ENCODE results near the gene TTC3. TPM values are rescaled to one million over a fixed set of nuclear protein-coding genes. Genes with fewer than 3 reads are reported as not detected.
A peak's percentile ranks its signal among the peaks of the same experiment; 100 is the strongest.

Gene TTC3
- polyA plus RNA-seq, 3 donors, result 160 to 192 (median 180) TPM

GRCh38 chr21:37168666-37169065, 95.6 kb downstream of the TTC3 start:
- DNase-seq (ENCODE audit: extremely low read depth in 1 of 11, low read depth in 9 of 11, low spot score in 4 of 11), result no peak

GRCh38 chr21:37172646-37173045, 99.6 kb downstream of the TTC3 start:
- no peak for DNase-seq (ENCODE audit: extremely low read depth in 1 of 11, low read depth in 9 of 11, low spot score in 4 of 11)

DNA sequence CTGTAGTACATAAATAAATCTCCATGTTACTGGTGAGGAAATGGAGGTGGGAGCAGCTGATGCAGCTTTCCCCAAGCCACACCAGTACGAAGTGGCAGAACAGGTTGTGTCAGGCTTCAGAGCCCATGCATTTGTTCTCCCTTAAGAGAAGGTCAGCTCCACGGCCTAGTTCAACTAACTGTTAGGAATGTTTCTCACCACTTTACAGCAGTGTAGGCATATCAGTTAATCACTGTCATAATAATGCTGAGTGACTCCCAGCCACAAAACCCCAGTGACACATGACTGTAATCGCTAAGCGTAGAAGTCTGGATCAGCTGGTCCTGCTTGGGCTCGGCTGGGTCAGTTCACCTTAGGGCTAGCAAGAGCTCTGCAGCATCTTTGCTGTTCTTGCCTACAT, 103.7 kb downstream of the TTC3 start:
- peak in 4 of 11 donors; percentile 35 to 45 (median 39) for DNase-seq (ENCODE audit: extremely low read depth in 1 of 11, low read depth in 9 of 11, low spot score in 4 of 11)

DNA sequence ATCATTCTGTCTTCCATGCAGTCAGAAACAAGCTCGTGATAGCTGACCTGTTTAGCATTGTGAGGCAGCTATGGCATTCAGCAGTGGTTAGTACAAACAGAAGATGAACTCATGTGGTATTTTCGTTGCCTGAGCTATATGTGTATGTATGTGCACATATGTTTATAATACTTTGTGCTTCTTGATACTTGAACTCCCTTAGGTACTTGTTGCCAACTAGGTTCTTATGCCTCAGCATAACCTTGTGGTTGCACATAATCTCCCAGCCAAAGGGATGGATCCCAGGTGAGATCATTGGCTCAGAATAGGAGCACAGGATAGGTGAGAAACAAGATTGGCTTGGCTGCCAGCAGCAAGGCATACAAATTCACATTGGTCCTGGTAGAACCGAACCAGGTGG, 108.0 kb downstream of the TTC3 start:
- no peak for DNase-seq (ENCODE audit: extremely low read depth in 1 of 11, low read depth in 9 of 11, low spot score in 4 of 11)

- no peak for DNase-seq (ENCODE audit: extremely low read depth in 1 of 11, low read depth in 9 of 11, low spot score in 4 of 11)
Observed at GRCh38 chr21:37182222-37182621, 109.2 kb downstream of the TTC3 start.

DNA sequence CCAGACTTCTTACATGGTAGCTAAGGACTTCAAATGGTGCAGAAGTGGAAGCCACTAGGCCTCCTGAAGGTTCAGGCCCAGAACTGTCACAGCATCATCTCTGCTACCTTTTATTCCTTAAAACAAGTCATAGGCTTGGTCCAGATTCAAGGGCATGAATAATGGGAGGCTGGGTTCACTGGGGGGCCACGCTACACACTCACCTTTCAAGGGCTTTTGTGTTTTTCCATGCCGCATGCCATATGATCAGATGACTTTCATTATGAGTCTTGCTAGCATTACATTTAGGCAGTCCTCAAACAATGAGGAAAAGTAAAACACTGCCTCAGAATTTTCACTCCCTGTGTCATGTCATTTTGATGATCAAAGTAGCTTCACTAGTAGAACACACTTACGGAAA, 110.7 kb downstream of the TTC3 start:
- no peak for DNase-seq (ENCODE audit: extremely low read depth in 1 of 11, low read depth in 9 of 11, low spot score in 4 of 11)

DNA sequence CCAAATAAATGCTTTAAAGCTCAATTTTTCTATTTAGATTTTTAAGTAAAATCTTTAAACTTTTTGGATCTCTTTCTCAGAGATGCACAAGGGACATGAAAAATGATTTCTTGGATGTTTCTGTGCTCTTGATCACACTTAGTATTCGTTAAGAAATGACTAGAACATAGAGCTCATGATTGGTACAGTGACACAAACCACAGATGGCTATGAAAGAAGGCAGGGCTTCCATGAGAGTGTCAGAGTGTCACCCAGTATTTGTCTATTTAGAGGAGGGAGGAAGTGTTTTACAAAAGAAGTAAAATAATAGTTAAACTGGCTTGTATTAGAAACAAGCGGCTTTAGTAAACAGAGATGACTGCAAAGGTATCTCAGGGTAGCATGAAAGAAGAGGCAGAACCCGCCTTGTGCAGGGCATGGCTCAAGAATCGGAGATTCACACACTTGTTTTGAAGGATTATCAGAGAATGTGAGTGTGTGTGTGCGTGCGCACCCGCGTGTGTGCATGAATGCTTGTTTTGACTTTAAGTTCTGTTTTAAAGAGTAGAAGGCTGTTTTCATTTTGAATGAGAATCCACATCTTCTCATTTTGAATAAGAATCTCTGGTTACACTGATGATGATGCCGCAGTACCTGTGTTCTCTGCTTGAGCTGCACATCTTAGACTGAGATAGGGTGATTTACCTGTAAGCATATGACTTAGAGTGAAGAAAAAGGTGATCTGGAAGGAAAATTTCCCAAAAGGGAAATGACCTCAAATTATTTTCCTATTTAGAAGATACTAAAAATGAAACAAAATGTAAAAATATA, 111.9 kb downstream of the TTC3 start:
- no peak for DNase-seq (ENCODE audit: extremely low read depth in 1 of 11, low read depth in 9 of 11, low spot score in 4 of 11)

- no peak for DNase-seq (ENCODE audit: extremely low read depth in 1 of 11, low read depth in 9 of 11, low spot score in 4 of 11)
Observed at GRCh38 chr21:37186983-37187382, 113.9 kb downstream of the TTC3 start.

GRCh38 chr21:37188825-37189224, 115.8 kb downstream of the TTC3 start:
- DNase-seq (ENCODE audit: extremely low read depth in 1 of 11, low read depth in 9 of 11, low spot score in 4 of 11), result no peak

GRCh38 chr21:37192019-37192418, 119.0 kb downstream of the TTC3 start:
- DNase-seq (ENCODE audit: extremely low read depth in 1 of 11, low read depth in 9 of 11, low spot score in 4 of 11), result no peak

- DNase-seq (ENCODE audit: extremely low read depth in 1 of 11, low read depth in 9 of 11, low spot score in 4 of 11), result no peak
Observed at GRCh38 chr21:37193006-37193405, 120.0 kb downstream of the TTC3 start.

DNA sequence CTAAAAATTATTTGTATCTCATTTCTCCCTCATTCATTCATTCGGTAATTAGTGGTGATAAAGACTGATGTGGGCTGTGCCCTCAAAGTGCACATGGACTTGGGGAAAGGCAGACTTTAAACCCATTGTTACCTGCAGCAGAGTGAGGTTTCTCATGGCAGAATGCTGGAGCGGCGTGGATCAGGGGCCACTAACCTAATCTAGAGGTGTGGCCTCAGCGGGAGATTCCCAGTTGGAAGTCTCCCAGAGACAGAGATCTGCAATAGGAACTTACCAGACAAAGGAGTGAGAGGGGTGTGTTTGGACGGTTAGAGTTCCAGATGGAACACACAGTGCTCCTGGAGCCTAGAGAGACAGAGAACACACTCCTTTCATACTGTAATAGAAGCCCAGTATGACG, 120.6 kb downstream of the TTC3 start:
- no peak for DNase-seq (ENCODE audit: extremely low read depth in 1 of 11, low read depth in 9 of 11, low spot score in 4 of 11)

DNA sequence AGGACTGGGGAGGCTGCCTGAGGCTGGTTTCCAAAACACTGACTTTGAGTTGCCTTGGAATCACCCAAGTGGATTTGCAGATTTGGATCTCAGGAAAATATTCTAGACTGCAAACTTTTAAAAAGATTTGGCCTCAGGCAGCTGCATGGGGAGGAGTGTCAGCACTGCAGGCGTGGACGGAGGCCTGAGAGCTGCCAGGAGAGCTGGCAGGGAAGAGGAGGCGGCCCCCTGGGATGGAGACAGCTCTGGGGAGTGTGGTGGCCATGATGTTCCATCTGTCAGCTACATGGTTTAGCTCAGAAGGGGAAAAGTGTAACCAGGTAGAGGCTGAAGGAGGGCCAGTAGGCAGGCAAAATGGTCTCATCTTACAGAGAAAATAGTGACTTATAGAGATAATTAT, 122.0 kb downstream of the TTC3 start:
- DNase-seq (ENCODE audit: extremely low read depth in 1 of 11, low read depth in 9 of 11, low spot score in 4 of 11), result no peak

GRCh38 chr21:37195610-37196009, 122.6 kb downstream of the TTC3 start:
- no peak for DNase-seq (ENCODE audit: extremely low read depth in 1 of 11, low read depth in 9 of 11, low spot score in 4 of 11)

DNA sequence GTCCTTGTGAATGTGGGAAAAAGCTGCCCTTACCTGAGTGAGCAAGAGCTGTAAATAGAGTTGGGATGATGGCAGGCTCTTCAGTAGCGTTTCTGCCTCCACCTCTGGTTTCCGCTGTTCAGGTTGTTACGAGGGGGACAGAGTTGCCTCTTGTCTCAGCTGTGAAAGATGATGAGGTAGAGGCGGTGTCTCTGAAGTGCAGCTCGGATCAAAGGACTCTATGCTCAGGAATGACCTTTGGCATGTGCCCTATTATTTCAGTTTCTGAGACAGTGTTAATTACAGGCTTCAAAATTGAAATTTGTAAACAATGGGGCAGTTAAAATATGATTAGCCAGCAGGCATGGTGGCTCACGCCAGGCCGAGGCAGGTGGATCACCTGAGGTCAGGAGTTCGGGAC, 123.8 kb downstream of the TTC3 start:
- DNase-seq (ENCODE audit: extremely low read depth in 1 of 11, low read depth in 9 of 11, low spot score in 4 of 11), result no peak

GRCh38 chr21:37197746-37198145, 124.7 kb downstream of the TTC3 start:
- no peak for DNase-seq (ENCODE audit: extremely low read depth in 1 of 11, low read depth in 9 of 11, low spot score in 4 of 11)

DNA sequence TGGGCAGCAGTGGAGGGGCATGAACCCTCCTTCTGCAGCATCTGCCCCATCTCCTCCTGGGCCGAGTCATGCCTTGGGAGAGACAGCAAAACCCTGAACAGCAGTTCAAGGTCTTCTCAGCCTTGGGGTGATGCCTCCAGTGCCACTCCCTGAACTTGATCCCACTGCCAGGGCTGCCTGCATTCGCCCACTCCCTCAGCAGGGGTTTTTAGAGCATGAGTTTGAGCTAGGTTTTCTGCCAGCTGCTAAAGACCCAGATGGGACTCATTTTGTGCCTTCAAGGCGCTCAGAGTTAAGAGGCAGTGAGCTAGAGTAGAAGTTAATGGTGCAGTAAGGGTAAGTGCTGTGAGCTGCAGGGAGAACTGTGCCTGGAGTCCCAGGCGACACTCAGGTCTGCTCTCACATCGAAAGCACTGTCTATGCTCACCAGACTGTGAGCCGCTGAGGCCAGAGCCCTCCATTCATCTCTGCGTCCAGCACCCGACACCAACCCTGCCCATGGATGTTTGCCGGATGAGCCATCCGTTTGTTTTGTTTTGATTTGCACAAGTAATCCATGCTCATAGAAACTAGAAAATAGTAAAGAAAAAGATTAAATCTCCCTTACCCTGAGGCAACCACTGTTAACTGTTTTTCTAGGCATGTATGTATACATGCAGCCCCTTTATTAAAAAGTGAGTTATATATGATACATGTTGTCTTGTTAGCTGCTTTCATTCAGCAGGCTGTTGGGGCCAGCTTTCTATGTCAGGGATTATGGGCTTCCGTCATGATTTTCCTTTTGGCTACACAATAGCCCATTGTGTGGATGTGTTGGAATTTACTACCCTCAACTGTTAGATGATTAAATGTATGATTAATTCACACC, 126.2 kb downstream of the TTC3 start:
- peak in 3 of 11 donors; percentile 16 to 32 (median 27) for DNase-seq (ENCODE audit: extremely low read depth in 1 of 11, low read depth in 9 of 11, low spot score in 4 of 11)

- DNase-seq (ENCODE audit: extremely low read depth in 1 of 11, low read depth in 9 of 11, low spot score in 4 of 11), result no peak
Observed at GRCh38 chr21:37200641-37201480, 127.8 kb downstream of the TTC3 start.

Data from renal cortex interstitium (tissue), 11 donors.